ENCODE measurements around the gene LIMA1. TPM values are rescaled to one million over a fixed set of nuclear protein-coding genes. Genes with fewer than 3 reads are reported as not detected.
"Not testable (repeated sequence)": the region's sequence is repeated elsewhere in the genome, so short reads cannot be mapped to it uniquely, and the experiment has no call there.

Gene LIMA1
- polyA plus RNA-seq, 1 donor from 2014 or later = 4.4 TPM

DNA sequence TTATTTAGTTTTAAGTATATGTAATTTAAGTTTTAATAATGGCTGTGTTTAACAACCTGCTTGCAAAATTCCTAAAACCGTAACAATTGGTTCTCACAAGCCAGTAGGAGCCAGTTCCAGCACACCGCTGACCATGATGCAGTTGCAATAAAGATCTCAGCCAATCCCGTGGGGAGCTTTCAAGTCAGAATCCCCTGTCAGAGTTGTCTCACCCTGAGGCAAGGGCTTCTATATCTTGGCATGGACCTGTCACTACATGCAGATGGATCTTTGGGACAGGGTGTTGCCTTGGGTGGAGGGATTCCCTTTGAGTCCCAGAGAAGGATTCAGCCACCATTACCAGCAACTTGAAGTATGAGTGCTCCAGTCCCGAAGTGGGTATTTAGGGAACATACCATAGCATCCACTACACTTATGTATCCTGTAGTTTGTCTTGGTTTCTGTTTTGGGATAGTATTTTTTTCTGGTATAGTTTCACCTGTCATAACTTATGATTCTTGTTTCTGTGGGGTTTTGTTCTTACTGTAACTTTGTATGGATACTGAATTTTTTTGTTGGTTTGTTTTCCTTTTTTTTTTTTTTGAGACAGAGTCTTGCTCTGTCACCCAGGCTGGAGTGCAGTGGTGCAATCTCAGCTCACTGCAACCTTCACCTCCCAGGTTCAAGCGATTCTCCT, 30.1 kb upstream of the LIMA1 start:
- H3K9me2 ChIP-seq (ENCODE audit: insufficient read depth, low read length) = no peaks in the 10 kb centered on the region
- no peak overlapping the region for H2AFZ ChIP-seq (ENCODE audit: low read depth, low read length)
- no peak overlapping the region for H3K9ac ChIP-seq (ENCODE audit: low read length)
- no peak overlapping the region for H3K27ac ChIP-seq (ENCODE audit: low read length)
- no peak overlapping the region for H3K4me2 ChIP-seq (ENCODE audit: low read length)
- H4K20me1 ChIP-seq (ENCODE audit: insufficient read depth) = no peaks in the 10 kb centered on the region
- TF ChIP-seq EZH2 (IDR thresholded peaks at IDR 0.05; ENCODE audit: borderline replicate concordance, insufficient read depth, low read length, poor library complexity, severe bottlenecking) = no peak
- TF ChIP-seq, protein P1, sequence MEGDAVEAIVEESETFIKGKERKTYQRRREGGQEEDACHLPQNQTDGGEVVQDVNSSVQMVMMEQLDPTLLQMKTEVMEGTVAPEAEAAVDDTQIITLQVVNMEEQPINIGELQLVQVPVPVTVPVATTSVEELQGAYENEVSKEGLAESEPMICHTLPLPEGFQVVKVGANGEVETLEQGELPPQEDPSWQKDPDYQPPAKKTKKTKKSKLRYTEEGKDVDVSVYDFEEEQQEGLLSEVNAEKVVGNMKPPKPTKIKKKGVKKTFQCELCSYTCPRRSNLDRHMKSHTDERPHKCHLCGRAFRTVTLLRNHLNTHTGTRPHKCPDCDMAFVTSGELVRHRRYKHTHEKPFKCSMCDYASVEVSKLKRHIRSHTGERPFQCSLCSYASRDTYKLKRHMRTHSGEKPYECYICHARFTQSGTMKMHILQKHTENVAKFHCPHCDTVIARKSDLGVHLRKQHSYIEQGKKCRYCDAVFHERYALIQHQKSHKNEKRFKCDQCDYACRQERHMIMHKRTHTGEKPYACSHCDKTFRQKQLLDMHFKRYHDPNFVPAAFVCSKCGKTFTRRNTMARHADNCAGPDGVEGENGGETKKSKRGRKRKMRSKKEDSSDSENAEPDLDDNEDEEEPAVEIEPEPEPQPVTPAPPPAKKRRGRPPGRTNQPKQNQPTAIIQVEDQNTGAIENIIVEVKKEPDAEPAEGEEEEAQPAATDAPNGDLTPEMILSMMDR (IDR thresholded peaks at IDR 0.05; ENCODE audit: poor library complexity, severe bottlenecking) = no peak
- no peak for TF ChIP-seq MXI1 (conservative IDR thresholded peaks at IDR 0.05; ENCODE audit: poor library complexity, severe bottlenecking)
- TF ChIP-seq EP300 (conservative IDR thresholded peaks at IDR 0.05; ENCODE audit: poor library complexity, severe bottlenecking) = no peak
- TF ChIP-seq REST (IDR thresholded peaks at IDR 0.05; ENCODE audit: borderline replicate concordance) = no peak
- no peak for TF ChIP-seq TAF1 (IDR thresholded peaks at IDR 0.05; ENCODE audit: low read depth)
- TF ChIP-seq SMC3 (conservative IDR thresholded peaks at IDR 0.05; ENCODE audit: poor library complexity) = no peak
- no peak for TF ChIP-seq POLR2AphosphoS5 (IDR thresholded peaks at IDR 0.05)
- TF ChIP-seq RAD21 (conservative IDR thresholded peaks at IDR 0.05) = no peak
- no peaks in the 10 kb centered on the region for H3K79me2 ChIP-seq (replicated peaks; ENCODE audit: insufficient read depth, low read length)
- no peaks in the 10 kb centered on the region for H3K9me3 ChIP-seq (ENCODE audit: low read length)
- no peaks in the 10 kb centered on the region for H3K36me3 ChIP-seq (ENCODE audit: insufficient read depth, low read length)
- H3K4me3 ChIP-seq (ENCODE audit: low read length) = no peak overlapping the region
- no peaks in the 10 kb centered on the region for H3K27me3 ChIP-seq (ENCODE audit: insufficient read depth, low read depth, low read length)
- H3F3A ChIP-seq (ENCODE audit: insufficient read depth, low read length, poor library complexity, severe bottlenecking) = no peaks in the 10 kb centered on the region

- not testable (repeated sequence) for H3K4me2 ChIP-seq (ENCODE audit: low read length)
Measured at GRCh38 chr12:50311858-50312609, 28.7 kb upstream of the LIMA1 start.

More at GRCh38 chr12:50311858-50312609, 28.7 kb upstream of the LIMA1 start:
- H3K27ac ChIP-seq (ENCODE audit: low read length); H3K36me3 ChIP-seq (ENCODE audit: insufficient read depth, low read length); H3K9me2 ChIP-seq (ENCODE audit: insufficient read depth, low read length); H2AFZ ChIP-seq (ENCODE audit: low read depth, low read length); H3K4me3 ChIP-seq (ENCODE audit: low read length); H3F3A ChIP-seq (ENCODE audit: insufficient read depth, low read length, poor library complexity, severe bottlenecking); H3K9ac ChIP-seq (ENCODE audit: low read length); H3K9me3 ChIP-seq (ENCODE audit: low read length); H3K27me3 ChIP-seq (ENCODE audit: insufficient read depth, low read depth, low read length); H4K20me1 ChIP-seq (ENCODE audit: insufficient read depth); H3K79me2 ChIP-seq (replicated peaks; ENCODE audit: insufficient read depth, low read length): not testable (repeated sequence)

Measured in neural cell (in vitro differentiated cells).